ENCODE data around the gene PTGR3.

DNA sequence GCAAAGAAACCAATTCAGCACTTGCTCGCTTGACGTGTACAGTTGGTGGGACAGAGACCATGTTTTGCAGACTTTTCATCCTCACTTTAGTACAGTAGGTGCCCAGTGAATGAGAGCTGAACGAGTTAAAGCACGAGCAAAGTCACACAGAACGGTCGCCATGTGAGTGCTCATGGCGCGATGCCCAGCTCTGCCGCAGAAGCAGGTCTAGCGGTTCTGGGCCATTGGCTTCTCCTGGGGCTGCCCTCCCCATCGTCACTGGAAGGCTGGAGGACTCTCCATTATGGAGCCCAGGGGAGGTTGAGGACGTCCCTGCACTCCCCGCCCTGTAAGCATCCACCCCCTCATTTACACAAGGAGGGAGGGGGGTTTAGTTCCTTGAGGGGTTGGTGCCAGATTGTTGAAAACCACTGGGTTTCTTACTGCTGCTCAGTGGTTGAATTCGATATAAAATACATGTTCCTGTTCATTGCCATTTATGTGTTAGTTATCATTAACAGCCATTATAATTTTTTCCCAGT lies 24.9 kb downstream of the PTGR3 start:
- TF ChIP-seq CTCF (IDR thresholded peaks at IDR 0.05 in 8 of 11, conservative IDR thresholded peaks at IDR 0.05 in 3 of 11) (no peak), POLR2A (IDR thresholded peaks at IDR 0.05) (no peak), POLR2AphosphoS5 (IDR thresholded peaks at IDR 0.05) (no peak)
